Measurements from ENCODE around the gene CRYBG1.
"Not testable (repeated sequence)": the region's sequence is repeated elsewhere in the genome, so short reads cannot be mapped to it uniquely, and the experiment has no call there.

CRYBG1 gene

DNA sequence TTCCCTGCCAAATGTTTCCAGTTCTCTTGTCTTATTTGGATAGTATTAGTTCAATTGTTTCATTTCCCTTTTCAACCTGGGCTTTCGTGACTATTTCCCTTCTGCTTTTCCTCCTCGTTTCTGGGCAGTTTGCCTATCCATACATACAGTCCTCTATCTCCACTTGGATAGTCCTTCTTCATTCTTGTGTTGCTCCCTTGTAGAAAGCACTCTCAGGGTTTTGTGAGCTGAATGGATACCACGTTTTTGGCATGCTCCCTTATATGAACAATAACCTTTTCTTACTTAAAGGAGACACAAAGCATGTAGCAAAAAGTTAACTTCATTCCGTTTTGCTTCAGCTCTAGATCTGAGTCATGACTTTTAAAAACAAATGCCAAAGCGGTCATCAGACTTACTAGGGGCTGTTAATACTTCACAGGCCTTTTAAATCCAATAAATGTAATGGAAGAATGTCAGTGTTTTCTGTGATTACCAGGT, 16.6 kb downstream of the CRYBG1 start:
- no peak for DNase-seq

DNA sequence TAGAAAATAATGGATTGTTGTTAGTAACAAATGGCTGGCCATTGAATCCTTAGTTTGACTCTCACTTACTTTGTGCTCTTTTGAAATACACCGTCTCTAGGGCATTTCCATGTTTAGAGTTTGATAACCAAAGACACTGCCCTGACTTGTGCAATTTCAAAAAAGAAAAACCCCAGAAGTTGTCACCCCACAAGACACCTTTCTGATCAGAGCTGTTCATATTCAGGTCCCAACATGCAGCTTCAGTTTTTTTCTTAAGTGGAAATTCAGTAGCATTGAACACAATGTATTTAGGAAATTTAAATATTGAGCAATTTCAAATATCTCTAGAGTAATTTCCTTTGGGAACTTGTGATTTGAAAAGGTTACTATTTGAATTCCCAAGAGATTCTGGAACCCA, 19.4 kb downstream of the CRYBG1 start:
- DNase-seq: no peak

DNA sequence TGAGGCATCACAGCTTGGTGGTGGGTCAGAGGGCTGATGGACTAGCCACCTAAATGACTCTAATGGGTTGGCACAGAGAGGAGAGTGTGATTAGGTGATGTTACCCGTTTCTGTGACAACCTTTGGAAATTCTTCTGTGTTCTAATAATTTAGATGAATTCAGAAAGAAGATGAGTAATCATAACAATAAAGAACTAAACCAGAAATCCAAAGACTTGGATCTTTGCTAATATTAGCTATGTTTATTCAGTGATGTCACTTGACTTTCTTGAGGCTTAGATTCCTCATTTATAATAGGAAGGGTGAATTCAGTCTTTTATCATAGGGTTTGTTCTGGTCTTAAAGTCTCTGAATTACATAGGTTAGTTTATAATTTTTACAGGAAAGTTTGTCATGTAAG, 19.9 kb downstream of the CRYBG1 start:
- DNase-seq: no peak

DNA sequence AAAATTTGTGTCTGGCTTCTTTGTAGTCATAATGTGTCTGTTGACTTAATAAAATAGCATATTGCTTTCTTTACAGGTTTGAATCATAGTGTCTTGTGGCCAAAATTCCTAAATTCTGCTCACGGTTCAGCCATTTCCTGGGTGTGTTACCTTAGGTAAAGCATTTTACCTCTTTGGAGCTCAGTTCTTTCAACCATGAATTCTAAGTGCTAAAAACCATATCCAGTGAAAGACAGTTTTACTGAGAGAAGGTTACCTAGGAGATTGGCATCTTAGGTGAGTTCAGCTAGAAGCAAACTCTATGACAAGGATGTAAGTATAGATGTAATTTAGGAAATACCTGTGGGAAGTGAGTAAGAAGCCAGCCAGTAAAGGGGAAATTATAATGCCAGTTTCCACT, 20.7 kb downstream of the CRYBG1 start:
- no peak for DNase-seq

DNA sequence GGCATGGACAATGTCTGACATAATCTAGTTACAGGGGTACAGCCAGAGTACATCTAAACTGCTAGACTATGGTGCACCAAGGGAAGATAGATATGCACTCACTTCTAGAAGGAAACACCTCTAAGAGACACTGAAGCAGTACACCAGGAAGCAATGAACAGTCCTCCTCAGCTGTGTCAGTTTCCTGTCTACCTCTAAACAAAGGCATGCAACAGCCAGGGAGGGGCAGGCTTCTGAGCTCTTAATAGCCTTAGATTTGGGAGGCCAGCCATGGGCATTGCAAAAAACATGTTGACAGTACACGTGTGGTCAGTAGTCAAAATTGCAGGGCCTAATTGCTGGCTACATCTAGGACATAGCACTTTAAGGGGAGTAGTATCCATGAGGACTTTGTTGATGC, 21.4 kb downstream of the CRYBG1 start:
- no peak for DNase-seq

DNA sequence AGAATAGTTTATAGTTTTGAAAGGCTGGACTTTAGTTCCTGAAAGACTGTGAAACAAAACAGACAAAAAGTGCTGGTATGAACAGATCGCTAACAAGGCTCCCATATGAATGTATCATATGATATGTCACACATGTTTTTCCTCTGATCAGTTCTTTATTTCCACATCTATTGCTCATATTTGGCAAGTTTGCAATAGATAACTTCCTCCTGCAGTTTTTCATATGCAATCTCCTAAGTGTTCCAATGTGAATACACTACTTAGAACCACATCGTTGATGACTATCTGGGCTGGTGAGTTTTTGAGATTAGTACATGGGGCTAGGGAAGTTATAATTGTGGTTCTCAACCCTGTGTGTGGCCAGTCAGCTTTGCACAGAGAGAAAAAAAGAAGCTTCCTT, 23.1 kb downstream of the CRYBG1 start:
- peak in 1 of 2 experiments; percentile 17 for DNase-seq

DNA sequence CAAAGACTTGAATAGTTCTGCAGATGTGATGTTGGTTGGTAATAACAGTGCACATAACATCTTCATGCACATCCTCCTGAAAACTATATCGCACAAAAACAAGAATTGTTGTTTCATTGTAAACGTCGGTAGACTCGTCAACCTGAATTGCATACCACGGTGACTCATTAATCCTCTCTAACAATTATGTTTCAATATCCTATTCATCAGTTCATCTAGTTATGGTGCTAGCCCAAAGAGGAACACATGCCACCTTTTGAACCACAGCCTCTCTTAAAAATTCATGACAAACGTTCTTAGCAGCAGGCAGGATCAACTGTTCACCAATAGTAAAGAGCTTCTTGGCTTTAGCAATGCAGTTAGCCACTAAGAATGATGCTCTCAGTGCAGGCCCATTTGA, 25.0 kb downstream of the CRYBG1 start:
- DNase-seq: no peak

DNA sequence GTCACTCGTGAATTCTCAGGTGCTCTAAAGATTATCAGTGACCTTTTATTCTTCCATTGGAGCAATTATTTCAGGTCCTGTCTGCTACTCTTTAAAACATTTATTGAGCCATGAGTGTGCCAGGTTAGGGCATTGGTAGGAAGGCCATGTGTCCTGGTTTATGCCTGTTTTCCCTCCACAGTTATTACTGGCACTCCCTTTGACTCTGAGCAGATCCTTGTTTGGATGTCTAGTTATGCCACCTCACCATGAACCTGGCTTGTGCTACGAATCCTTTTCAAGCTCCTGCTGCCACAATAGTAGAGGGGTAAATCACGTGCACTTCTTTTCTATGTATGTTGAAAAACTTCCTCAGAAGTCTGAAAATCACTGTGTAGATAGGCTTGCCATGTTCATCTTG, 27.4 kb downstream of the CRYBG1 start:
- DNase-seq: no peak

DNA sequence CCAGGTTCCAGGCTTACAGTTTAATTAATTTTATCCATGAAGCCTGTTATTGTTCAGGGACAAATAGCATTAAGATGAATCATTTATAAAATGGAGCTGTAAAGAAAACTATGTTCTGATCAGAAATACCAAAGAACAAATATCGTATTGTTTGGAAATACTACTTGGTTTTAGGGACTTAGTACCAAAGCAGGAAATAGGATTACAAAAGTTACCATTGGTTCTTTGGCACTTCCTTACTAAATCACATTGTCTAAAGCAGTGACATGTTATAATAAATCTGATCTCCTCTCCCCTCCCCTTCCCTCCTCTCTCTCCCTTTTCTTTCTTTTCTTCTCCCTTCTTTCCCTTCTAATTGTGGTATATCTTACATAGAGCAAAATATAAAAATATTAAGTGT, 29.6 kb downstream of the CRYBG1 start:
- DNase-seq: no peak

DNA sequence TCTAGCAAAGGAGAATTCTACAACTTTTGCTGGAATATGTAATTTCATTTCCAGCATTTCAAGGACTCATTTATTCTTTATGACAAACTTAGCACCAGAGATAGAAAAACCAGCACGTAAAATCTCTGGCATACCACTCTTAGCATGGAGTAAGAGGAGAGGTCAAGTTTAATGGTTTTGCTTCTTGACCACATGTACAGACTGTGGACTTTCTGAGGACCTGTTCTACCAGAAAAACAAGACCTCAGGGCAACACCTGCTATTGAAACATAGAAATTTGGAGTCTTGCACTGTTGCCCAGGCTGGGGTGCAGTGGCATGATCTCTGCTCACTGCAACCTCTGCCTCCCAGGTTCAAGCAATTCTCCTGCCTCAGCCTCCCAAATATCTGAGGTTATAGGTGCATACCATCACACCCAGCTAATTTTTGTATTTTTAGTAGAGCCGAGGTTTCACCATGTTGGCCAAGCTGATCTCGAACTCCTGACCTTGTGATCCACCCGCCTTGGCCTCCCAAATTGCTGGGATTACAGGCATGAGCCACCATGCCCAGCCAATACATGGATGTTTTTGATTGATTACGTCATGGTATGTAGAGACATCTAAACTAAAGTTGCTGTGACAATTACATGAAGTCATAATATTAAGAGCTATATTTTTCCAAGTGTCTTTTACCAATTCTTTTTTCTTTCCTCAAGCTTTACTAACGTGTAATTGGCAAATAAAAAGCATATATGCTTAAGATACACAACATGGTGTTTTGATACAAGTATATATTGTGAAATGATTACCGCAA, 36.1 kb downstream of the CRYBG1 start:
- DNase-seq: no peak

DNA sequence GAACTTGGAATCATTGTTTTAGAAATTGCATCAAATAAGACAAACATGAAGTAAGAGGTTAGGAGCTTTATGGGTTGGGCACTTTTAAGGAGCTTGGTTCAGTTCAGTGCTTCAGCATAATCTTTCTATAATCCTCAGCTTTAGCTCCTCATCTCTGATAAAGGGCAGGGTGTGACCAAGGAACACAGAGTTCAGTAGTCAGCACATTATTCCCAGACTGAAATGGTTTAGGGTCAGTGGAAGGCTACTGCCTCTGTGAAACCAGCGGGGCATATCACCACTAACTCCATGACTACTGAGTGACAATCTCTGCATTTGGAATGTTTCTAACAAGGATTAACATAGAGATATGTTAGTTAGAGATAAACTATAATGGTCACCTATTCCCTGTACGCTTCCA, 36.9 kb downstream of the CRYBG1 start:
- DNase-seq: no peak

DNA sequence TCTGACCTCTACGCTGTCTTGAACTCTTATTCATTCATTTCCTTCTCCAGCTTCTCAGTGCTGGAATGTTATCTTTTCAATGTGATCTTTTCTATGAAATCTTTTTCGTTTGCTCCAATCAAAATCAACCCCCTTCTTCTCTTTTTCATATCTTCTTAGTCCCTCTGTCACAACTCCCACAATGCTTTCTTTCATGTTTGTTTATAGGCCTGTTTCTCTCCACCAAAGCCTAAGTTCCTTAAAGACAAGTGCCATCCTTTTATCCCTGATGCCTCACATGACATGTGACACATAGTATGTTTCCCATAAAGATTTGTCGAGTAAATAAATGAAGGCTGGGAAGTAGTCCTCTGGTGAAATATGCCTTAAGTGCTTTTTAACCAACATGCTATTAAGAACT, 38.1 kb downstream of the CRYBG1 start:
- DNase-seq: no peak

DNA sequence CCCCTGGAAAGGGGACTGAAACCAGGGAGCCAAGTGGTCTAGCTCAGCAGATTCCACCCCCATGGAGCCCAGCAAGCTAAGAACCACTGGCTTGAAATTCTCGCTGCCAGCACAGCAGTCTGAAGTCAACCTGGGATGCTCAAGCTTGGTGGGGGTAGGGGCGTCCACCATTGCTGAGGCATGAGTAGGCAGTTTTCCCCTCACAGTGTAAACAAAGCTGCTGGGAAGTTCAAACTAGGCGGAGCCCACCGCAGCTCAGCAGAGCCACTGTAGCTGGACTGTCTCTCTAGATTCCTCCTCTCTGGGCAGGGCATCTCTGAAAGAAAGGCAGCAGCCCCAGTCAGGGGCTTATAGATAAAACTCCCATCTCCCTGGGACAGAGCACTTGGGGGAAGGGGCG, 44.5 kb downstream of the CRYBG1 start:
- not testable (repeated sequence) for DNase-seq

DNA sequence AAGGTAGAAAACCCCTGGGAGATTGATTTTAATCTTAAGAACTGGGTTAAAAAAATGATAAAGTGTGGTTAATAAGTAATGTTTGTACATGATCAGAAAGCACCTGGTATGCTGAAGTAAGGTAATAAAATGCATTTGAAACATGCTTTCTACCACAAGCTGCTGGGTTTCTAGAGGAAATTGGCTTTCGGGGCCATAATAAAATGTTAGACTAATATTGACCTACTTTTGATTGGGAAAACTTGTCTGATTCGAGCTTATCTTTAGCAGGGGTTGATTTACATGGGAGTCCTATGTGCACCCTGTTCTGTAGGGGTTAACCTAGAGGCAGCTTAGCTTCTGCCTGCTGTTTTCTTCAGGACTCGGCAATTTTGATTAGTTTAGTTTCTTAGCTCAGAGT, 50.5 kb downstream of the CRYBG1 start:
- no peak for DNase-seq

DNA sequence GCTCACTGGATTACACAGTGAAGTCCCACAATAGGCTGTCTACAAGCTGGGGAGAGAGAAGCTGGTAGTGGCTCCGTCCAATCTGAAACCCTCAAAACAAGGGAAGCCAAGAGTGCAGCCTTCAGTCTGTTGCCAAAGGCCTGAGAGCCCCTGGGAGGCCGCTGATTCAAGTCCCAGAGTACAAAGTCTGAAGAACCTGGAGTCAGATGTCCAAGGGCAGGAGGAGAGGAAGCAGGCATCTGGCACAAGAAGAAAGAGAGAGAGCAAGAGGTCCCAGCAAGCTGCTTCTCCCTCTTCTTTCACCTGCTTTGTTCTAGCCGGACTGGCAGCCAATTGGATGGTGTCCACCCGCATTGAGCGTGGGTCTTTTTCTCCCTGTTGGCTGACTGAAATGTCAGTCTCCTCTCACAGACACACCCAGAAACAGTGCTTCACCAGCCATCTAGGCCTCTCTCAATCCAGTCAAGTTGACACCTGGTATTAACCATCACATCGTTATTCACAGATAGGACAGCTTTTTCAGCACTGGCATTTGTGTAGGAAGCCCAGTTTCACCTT, 51.2 kb downstream of the CRYBG1 start:
- no peak for DNase-seq

DNA sequence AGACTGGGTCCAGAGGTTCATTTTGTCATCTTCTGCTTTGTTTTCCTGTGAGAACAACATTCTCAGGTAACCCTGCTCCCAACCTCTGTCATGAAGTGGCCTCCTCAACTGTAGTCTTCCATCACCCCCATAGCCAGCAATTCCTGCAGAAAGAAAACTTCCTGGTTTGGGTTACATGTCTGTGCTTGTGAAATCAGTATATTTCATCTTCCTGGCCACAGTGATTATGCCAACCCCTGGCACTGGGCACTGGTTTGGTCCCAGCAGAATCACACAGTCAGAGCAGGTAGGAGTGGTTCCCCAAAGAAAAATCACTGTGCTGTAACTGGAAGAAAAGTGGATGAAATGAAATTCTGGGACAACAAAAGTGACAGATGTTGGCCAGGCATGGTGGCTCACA, 52.5 kb downstream of the CRYBG1 start:
- no peak for DNase-seq

DNA sequence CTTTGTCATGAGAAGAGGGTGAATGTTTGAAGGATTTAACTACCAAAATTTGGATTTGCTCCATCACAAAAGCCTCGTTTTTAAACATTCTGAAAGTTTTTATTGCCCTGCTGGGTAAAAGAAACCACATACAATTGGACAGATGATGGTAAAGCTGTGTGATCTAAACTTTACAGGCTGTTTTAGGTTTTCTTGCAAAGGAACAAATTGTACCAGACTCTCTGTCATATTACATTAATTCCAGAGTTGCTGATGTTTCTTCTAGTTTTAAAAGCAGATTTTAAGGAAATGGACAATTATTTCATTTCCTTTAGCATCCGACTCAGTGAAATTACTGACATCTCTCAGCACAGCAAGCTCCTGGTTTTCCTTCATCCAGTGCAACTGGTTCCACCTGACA, 53.2 kb downstream of the CRYBG1 start:
- DNase-seq: no peak

DNA sequence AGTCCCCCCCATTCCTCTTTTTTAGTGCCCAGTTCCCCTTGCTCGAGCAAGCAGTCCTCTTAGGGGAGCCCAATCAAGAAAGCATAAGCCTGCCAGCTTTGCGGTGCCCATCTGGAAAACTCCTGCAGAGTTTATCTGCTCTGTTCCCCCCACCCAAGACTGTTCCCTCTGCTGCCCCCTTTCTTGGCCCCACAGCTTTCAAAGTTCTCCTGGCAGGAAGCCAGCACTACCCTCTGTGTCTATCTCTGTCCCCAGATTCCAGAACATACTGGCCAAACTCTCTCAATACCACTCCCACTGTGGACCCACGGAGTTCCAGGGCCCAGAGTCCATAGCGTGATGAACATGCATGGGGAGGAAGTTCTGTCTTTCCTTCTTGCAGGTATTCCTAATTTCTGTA, 55.4 kb downstream of the CRYBG1 start:
- DNase-seq: no peak

DNA sequence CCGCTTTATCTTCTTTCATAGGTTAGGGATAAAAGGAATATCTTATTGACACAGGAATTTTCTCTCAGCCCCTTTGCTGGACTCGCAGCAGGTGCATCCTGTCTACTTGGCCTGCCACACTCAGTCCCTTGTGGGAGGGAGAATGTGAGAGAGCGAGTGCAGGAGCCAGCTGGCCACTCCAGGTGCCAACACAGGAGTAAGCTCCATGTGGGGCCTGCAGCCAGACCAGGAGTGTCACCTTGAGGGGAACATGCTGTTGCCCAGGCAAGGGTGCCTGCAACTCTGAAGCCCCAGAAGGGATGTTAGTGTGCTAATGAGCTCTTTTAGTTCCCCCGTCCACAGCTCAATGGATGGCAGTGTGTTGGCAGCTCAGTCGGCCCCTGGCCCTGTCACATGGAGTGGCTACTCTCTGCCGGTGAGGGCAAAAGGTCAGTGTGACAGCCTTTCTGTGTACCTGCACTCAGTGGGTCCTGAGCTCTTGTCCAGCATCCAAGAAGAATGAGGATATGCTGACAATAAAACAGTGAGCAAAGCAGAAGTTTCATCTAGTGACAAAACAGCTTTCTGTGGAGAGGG, 57.1 kb downstream of the CRYBG1 start:
- DNase-seq: no peak

DNA sequence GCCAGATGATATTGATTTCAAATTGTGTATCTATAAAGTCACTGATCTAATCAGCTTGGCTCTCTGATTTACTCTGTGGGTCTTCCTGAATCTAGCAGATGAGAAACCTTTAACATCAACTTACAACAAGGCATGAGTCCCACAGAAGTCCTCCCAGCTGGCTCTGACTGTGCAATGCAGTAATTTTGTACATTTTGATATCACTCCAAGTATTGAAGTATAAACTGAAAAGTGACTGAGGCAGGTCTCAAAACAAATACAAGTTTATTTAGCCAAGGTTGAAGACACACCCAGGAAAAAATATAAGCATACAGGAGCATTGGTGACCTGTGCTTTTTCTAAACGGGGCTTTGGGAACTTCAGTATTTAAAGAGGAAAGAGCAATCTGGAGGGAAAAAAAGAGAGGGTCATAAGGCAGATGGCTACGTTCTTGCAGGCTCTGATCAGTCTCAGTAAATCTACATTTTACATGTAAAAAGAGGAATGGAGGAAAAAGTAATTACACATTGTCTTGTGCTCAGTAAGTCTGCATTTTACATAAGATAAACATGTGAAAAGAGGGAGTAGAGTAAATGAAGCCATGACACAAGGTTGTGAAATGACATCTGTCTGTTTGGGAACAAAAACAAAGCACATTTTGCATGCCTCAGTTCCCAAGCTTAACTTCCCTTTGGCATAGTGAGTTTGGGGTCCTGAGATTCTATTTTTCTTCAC, 59.5 kb downstream of the CRYBG1 start:
- no peak for DNase-seq

DNA sequence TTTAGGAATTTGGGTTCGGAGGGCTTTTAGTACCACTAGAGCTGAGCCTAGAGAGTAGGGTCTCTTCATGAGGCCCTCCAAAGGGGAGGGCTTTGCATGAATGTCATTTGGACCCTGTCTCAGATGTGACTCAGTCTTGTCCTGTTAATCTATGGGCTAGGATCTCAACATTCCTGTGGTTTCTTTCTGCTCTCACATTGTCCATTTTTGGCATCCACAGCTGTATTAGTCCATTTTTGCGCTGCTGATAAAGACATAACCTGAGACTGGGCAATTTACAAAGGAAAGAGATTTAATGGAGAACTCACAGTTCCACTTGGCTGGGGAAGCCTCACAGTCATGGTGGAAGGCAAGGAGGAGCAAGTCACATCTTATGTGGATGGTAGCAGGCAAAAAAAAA, 61.0 kb downstream of the CRYBG1 start:
- no peak for DNase-seq

DNA sequence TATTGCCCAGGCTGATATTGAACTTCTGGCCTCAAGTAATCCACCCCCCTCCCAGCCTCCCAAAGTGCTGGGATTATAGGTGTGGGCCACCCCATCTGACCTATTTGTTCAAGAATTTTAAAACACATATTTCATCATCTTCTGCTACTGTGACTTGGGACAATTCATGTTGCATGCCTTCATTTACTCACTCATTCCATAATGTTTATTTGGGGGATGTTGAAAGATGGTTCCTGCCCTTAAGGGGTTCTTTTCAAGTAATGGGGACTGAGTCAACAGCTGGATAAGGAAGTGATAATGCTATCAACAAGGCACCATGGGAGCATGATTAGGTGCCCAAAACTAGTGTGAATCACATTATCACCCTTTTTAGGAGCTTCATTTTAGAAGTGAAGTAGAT, 62.0 kb downstream of the CRYBG1 start:
- no peak for DNase-seq

DNA sequence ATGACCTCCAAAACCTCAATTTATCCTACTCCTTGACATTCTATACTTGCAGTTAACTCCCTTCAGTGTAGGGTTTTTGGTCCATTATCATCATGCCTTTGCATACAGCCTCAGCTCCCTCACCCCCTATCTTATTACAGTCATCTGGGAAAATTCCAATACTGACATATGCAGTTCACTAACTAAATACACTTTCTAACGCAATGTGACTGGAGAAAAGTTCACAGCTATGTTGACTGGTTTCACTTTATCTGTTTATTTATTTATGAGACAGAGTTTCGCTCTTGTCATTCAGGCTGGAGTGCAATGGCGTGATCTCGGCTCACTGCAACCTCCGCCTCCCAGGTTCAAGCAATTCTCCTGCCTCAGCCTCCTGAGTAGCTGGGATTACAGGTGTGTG, 64.9 kb downstream of the CRYBG1 start:
- no peak for DNase-seq
